MCF 10A (cell line): ENCODE data around the gene GNLY. TPM values are rescaled to one million over a fixed set of nuclear protein-coding genes. Genes with fewer than 3 reads are reported as not detected.

Source experiments
- BruUV-seq: library from RNA; stranded (reverse); fragments of 400-500 nt; replicated peaks from 2 replicates; lab custom pipeline; 2021; lab: Mats Ljungman, UMichigan
- CTCF ChIA-PET: fragments of 300-600 bp; sonication (Branson Sonifier 250); formaldehyde crosslinking; extraction: SDS; loops from one replicate; lab custom pipeline; 2021; ENCODE audit warnings: antibody characterized with exemption, inconsistent platforms; lab: Yijun Ruan, JAX
- POLR2A ChIA-PET: fragments of 300-600, 350-650 bp; sonication (Branson Sonifier 250); formaldehyde crosslinking; extraction: SDS; loops from one replicate; lab custom pipeline; 2020; ENCODE audit warnings: antibody characterized with exemption, inconsistent platforms; lab: Yijun Ruan, JAX
- DNase-seq: peaks from one replicate; pipeline ENCODE4 v3.0.0-alpha.2; 2018; ENCODE audit not compliant: unreplicated experiment
- H3K27ac Mint-ChIP-seq: one replicate; pipeline ENCODE4 v1.8.0; 2022; ENCODE audit warnings: mild to moderate bottlenecking, low read depth, mixed read lengths; ENCODE audit not compliant: unreplicated experiment
- H3K27me3 Mint-ChIP-seq: one replicate; pipeline ENCODE4 v1.8.0; 2022; ENCODE audit warnings: mixed read lengths; ENCODE audit not compliant: insufficient read depth, unreplicated experiment
- H3K36me3 Mint-ChIP-seq: one replicate; pipeline ENCODE4 v1.8.0; 2022; ENCODE audit warnings: mild to moderate bottlenecking, moderate library complexity, mixed read lengths; ENCODE audit not compliant: insufficient read depth, unreplicated experiment
- H3K4me1 Mint-ChIP-seq: one replicate; pipeline ENCODE4 v1.8.0; 2022; ENCODE audit warnings: mixed read lengths; ENCODE audit not compliant: insufficient read depth, unreplicated experiment
- H3K4me3 Mint-ChIP-seq: one replicate; pipeline ENCODE4 v1.8.0; 2022; ENCODE audit warnings: mild to moderate bottlenecking, moderate library complexity, mixed read lengths; ENCODE audit not compliant: unreplicated experiment
- H3K9me3 Mint-ChIP-seq: one replicate; pipeline ENCODE4 v1.8.0; 2022; ENCODE audit warnings: mixed read lengths; ENCODE audit not compliant: unreplicated experiment
- CTCF ChIP-seq: fragments of 200-600 bp; IDR thresholded peaks from one replicate; pipeline ENCODE4 v1.8.0; 2022; ENCODE audit warnings: antibody characterized with exemption, mild to moderate bottlenecking; ENCODE audit not compliant: unreplicated experiment
- intact Hi-C: fragments of 100-400 bp; cut with micrococcal nuclease; formaldehyde crosslinking; loops from 2 replicates; pipeline ENCODE4 v1.14.1; 2022
- total RNA-seq: library from RNA; stranded (reverse); gene quantifications from 2 replicates; pipeline ENCODE4 v1.2.3, GENCODE V29; 2022

The GNLY gene
- total RNA-seq, 1 experiment from 2014 or later: not detected

- H3K27ac Mint-ChIP-seq: peak overlapping the region; percentile 94
- DNase-seq: no peak
- POLR2A ChIA-PET: interaction anchor here (0.6 to 2.1 kb wide), 13 partner anchors 20 to 394 kb away, joined by 3 to 22 read pairs (median 5); partner anchors contain the start of gene VAMP8
- H3K4me3 Mint-ChIP-seq: peak overlapping the region; percentile 36
- H3K4me1 Mint-ChIP-seq: peaks cover 61% of the 10 kb centered on the region
- CTCF ChIA-PET: interaction anchor here (0.6 to 8.9 kb wide), 16 partner anchors 11 to 1339 kb away, joined by 3 to 166 read pairs (median 4); no protein-coding TSS in a partner anchor
- H3K27me3 Mint-ChIP-seq: no peaks in the 10 kb centered on the region
- peaks cover 7% of the 10 kb centered on the region for H3K9me3 Mint-ChIP-seq
- no TSS peak for BruUV-seq
- intact Hi-C loops: loop anchor here (1.0 kb wide), 3 partner anchors 27 to 69 kb away; no protein-coding TSS in a partner anchor
- no peak for TF ChIP-seq CTCF
- H3K36me3 Mint-ChIP-seq: no peaks in the 10 kb centered on the region
Observed at GRCh38 chr2:85706599-85707296, 12.6 kb downstream of the GNLY start.

- peak overlapping the region; percentile 94 for H3K27ac Mint-ChIP-seq
- H3K4me3 Mint-ChIP-seq: peak overlapping the region; percentile 36
- peaks cover 56% of the 10 kb centered on the region for H3K4me1 Mint-ChIP-seq
- no TSS peak for BruUV-seq
- H3K27me3 Mint-ChIP-seq: no peaks in the 10 kb centered on the region
- no peaks in the 10 kb centered on the region for H3K36me3 Mint-ChIP-seq
- peaks cover 7% of the 10 kb centered on the region for H3K9me3 Mint-ChIP-seq
- POLR2A ChIA-PET: interaction anchor here (0.6 to 2.9 kb wide), 15 partner anchors 9 to 394 kb away, joined by 3 to 12 read pairs (median 4); partner anchors contain the start of gene VAMP8
- intact Hi-C loops: loop anchor here (1.0 kb wide), 3 partner anchors 28 to 70 kb away; no protein-coding TSS in a partner anchor
- CTCF ChIA-PET: interaction anchor here (0.6 to 8.9 kb wide), 22 partner anchors 9 to 1340 kb away, joined by 3 to 166 read pairs (median 4); partner anchors contain the start of genes GNLY and VAMP8
- peak; percentile 65 for TF ChIP-seq CTCF
- peak; percentile 95 for DNase-seq
Observed at GRCh38 chr2:85707304-85707703, 13.1 kb downstream of the GNLY start.

GRCh38 chr2:85708641-85709040 lies 14.5 kb downstream of the GNLY start:
- Mint-ChIP-seq H3K4me1 (peaks cover 54% of the 10 kb centered on the region), H3K4me3 (no peak overlapping the region), H3K27me3 (no peaks in the 10 kb centered on the region), H3K27ac (peak overlapping the region; percentile 61), H3K36me3 (no peaks in the 10 kb centered on the region), H3K9me3 (peaks cover 7% of the 10 kb centered on the region)
- intact Hi-C loops: no loop called here
- POLR2A ChIA-PET: interaction anchor here (0.6 to 2.9 kb wide), 11 partner anchors 11 to 491 kb away, joined by 3 to 12 read pairs (median 5); partner anchors contain the start of genes MRPL35 and VAMP8
- CTCF ChIA-PET: interaction anchor here (0.6 to 8.9 kb wide), 18 partner anchors 11 to 381 kb away, joined by 3 to 166 read pairs (median 4); partner anchors contain the start of gene GNLY
- no peak for TF ChIP-seq CTCF
- peak; percentile 65 for DNase-seq
- BruUV-seq: no TSS peak

GRCh38 chr2:85709401-85709811 lies 15.2 kb downstream of the GNLY start:
- CTCF ChIA-PET: interaction anchor here (0.6 to 8.9 kb wide), 22 partner anchors 11 to 292 kb away, joined by 3 to 166 read pairs (median 3); partner anchors contain the start of gene GNLY
- no TSS peak for BruUV-seq
- DNase-seq: peak; percentile 49
- Mint-ChIP-seq H3K27me3 (no peaks in the 10 kb centered on the region), H3K27ac (peak overlapping the region; percentile 61), H3K9me3 (no peaks in the 10 kb centered on the region), H3K4me1 (peaks cover 51% of the 10 kb centered on the region), H3K36me3 (no peaks in the 10 kb centered on the region), H3K4me3 (no peak overlapping the region)
- intact Hi-C loops: no loop called here
- POLR2A ChIA-PET: interaction anchor here (0.6 to 2.9 kb wide), 11 partner anchors 11 to 490 kb away, joined by 3 to 12 read pairs (median 4); partner anchors contain the start of genes MRPL35 and RNF181
- no peak for TF ChIP-seq CTCF
